Heart right ventricle (tissue), 16 donors: Measurements from ENCODE around the gene CYB561D1. TPM values are rescaled to one million over a fixed set of nuclear protein-coding genes. Genes with fewer than 3 reads are reported as not detected.

Experiments
- ATAC-seq, 8 donors: fragments of 200-7000 bp; cut with Tn5 transposase; one replicate each; pipeline ENCODE4 v1.9.1; 2020; ENCODE audit warnings: mild to moderate bottlenecking in 8 of 8, moderate library complexity in 8 of 8, moderate number of reproducible peaks in 1 of 8
- DNase-seq, 2 donors: peaks; one replicate each; pipeline ENCODE4 v3.0.0-alpha.2; 2020
- H3K27ac ChIP-seq, 10 donors: fragments of 200-600 bp; sonication (generic) in 2 of 10; one replicate each; pipeline versions ENCODE4 v1.5.0 to v1.8.0; 2020 to 2022; ENCODE audit warnings: mild to moderate bottlenecking in 3 of 10
- H3K27me3 ChIP-seq, 7 donors: fragments of 200-600 bp; one replicate each; pipeline ENCODE4 v1.8.0; 2021 to 2022; ENCODE audit warnings: mild to moderate bottlenecking in 2 of 7
- H3K36me3 ChIP-seq, 9 donors: fragments of 200-600 bp; sonication (generic) in 1 of 9; one replicate each; pipeline versions ENCODE4 v1.5.0 to v1.8.0; 2020 to 2022; ENCODE audit warnings: mild to moderate bottlenecking in 2 of 9
- H3K4me1 ChIP-seq, 9 donors: fragments of 200-600 bp; sonication (generic) in 1 of 9; one replicate each; pipeline versions ENCODE4 v1.5.0 to v1.8.0; 2020 to 2022; ENCODE audit warnings: mild to moderate bottlenecking in 4 of 9
- H3K4me3 ChIP-seq, 10 donors: fragments of 200-600 bp; sonication (generic) in 2 of 10; one replicate each; pipeline versions ENCODE4 v1.5.0 to v1.8.0; 2020 to 2022; ENCODE audit warnings: mild to moderate bottlenecking in 7 of 10, moderate library complexity in 2 of 10
- H3K9me3 ChIP-seq, 11 donors: fragments of 200-600 bp in 10 of 11; sonication (generic) in 2 of 11; one replicate each; pipeline versions ENCODE4 v1.5.0 to v1.8.0; 2013 to 2022; ENCODE audit warnings: mild to moderate bottlenecking in 2 of 11, control low read depth in 1 of 11, moderate library complexity in 1 of 11
- WGBS, 2 donors: extraction: QIAGEN DNeasy Blood & Tissue Kit; methylation state at CpG; one replicate each; pipeline ENCODE4 v1.1.7; 2013; ENCODE audit warnings: inconsistent platforms in 1 of 2; 5-methylcytosine and 5-hydroxymethylcytosine counted together
- intact Hi-C, 10 donors: fragments of 100-400 bp; cut with DNase I; formaldehyde crosslinking; loops; one replicate each; pipeline versions ENCODE4 v1.11.1 to v1.14.2; 2022
- polyA plus RNA-seq, 2 donors: library from polyadenylated mRNA; stranded (reverse); fragments of 200-250 nt; gene quantifications; one replicate each; pipeline ENCODE4 v1.2.3, GENCODE V29; 2013
- total RNA-seq, 10 donors: library from RNA; stranded (reverse); fragmentation: NEBNext Ultra II Directional in 3 of 10; extraction: Animal tissue kit (Norgen Biotek cat#: 25700) in 3 of 10; gene quantifications; one replicate each; pipeline versions ENCODE4 v1.2.1 to v1.2.4, GENCODE V29; 2021 to 2023
- TF ChIP-seq, protein P1 (sequence below), 9 donors: fragments of 200-600 bp; sonication (generic) in 2 of 9; IDR thresholded peaks; one replicate each; pipeline versions ENCODE4 v1.5.0 to v1.8.0; 2021 to 2022; ENCODE audit warnings: antibody characterized with exemption in 9 of 9, mild to moderate bottlenecking in 5 of 9, moderate library complexity in 1 of 9
- donor health status: Arrhythmogenic right ventricular cardiomyopathy.
- donor health status: ischemic (EF 13 %, LVEDD 7.1; RV severe dilation, severe dysfunction).
- donor health status: healthy with polysubstance abuse.
- donor health status: DM: no; HTN: yes; CAD: no.
- donor health status: DM: no; HTN: no; CAD: no.
- donor health status: ischemic (EF 25% LVEDD 6.9; RV normal size, moderate dysfunction).
- donor health status: ischemic (EF 25% LVEDD 5.7; RV mildly dilated, moderate dysfunction).
- donor health status: healthy.
- donor health status: DM: yes; HTN: yes; CAD: no.
- donor health status: Ischemic cardiomyopathy.
- donor health status: ischemic (EF 35%, LVEDD 5.7; RV mildly dilated, moderate dysfunction).
- donor health status: nonischemic (EF 11% LVEDD 7.7; RV severe dilation, severe dysfunction).
- donor health status: DM: yes; HTN: yes; CAD: no.
- donor health status: PGD.
- donor health status: ischemic (EF 29% LVEDD 5.4; RV normal size, mild dysfunction).
- donor health status: nonischemic (EF 23%, LVEDD 6.1; RV moderate dilation, normal function).

Gene CYB561D1
- total and polyA plus RNA-seq, 12 donors, result 3.0 to 7.6 (median 4.5) TPM

DNA sequence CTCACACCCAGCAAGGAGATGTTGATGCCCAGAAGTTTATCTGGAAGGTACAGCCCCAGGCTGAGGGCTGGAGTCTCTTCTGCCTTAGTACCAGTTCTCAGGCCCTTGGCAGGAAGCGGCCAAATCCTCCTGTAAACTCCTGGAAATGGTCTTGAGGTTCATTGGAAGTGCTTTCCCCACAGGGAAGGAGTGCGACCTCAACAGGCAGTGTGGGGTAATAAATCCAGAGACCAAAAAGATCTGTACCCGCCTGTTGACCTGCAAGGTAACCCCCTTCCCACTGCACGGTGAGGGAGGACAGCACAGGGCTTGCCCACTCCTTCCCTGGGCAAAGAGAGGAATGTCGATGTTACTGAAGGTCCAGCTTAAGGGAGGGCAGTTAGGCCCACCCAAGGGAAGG lies 5.7 kb upstream of the CYB561D1 start:
- ATAC-seq, result no peak
- no peak for DNase-seq
- H3K36me3 ChIP-seq, result peaks cover 0 to 36% (median 0%) of the 10 kb centered on the region in 9 donors
- WGBS, 2 donors, result 77 to 82% methylated on average over 5 of the region's 5 CpGs
- peaks cover 0 to under 1% (median 0%) of the 10 kb centered on the region in 7 donors for H3K27me3 ChIP-seq
- H3K4me3 ChIP-seq, result no peak overlapping the region
- H3K9me3 ChIP-seq, result no peaks in the 10 kb centered on the region
- intact Hi-C loops, result loop anchor here in 1 of 10 donors (10.0 kb wide), 1 partner anchor 63 kb away; the partner anchor contains the start of gene PSMA5
- TF ChIP-seq, protein P1, sequence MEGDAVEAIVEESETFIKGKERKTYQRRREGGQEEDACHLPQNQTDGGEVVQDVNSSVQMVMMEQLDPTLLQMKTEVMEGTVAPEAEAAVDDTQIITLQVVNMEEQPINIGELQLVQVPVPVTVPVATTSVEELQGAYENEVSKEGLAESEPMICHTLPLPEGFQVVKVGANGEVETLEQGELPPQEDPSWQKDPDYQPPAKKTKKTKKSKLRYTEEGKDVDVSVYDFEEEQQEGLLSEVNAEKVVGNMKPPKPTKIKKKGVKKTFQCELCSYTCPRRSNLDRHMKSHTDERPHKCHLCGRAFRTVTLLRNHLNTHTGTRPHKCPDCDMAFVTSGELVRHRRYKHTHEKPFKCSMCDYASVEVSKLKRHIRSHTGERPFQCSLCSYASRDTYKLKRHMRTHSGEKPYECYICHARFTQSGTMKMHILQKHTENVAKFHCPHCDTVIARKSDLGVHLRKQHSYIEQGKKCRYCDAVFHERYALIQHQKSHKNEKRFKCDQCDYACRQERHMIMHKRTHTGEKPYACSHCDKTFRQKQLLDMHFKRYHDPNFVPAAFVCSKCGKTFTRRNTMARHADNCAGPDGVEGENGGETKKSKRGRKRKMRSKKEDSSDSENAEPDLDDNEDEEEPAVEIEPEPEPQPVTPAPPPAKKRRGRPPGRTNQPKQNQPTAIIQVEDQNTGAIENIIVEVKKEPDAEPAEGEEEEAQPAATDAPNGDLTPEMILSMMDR (IDR thresholded peaks at IDR 0.05), result no peak
- no peak overlapping the region for H3K27ac ChIP-seq
- peaks cover 5 to 27% (median 17%) of the 10 kb centered on the region in 9 donors for H3K4me1 ChIP-seq

DNA sequence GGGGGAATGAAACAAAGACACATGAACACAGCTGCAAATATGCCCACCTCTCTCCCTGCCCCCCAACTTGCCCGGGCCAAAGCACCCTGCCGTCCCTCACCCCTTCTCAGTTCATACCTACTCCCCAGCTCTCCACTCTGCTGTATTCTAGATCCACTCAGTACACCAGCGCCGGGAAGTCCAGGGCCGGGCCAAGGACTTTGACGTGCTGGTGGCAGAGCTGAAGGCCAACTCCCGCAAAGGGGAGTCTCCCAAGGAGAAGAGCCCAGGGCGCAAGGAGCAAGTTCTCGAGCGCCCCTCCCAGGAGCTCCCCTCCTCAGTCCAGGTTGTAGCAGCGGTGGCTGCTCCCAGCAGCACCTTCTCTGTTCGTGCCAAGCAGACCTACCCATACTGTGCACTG lies 5.2 kb upstream of the CYB561D1 start:
- ATAC-seq (no peak), DNase-seq (no peak)
- TF ChIP-seq, protein P1 (IDR thresholded peaks at IDR 0.05), result no peak
- H3K9me3 ChIP-seq, result no peaks in the 10 kb centered on the region
- H3K36me3 ChIP-seq, result peaks cover 0 to 36% (median 0%) of the 10 kb centered on the region in 9 donors
- peaks cover 2 to 28% (median 18%) of the 10 kb centered on the region in 9 donors for H3K4me1 ChIP-seq
- H3K27me3 ChIP-seq, result no peaks in the 10 kb centered on the region
- intact Hi-C loops, result loop anchor here in 1 of 10 donors (10.0 kb wide), 1 partner anchor 64 kb away; the partner anchor contains the start of gene PSMA5
- 92 to 93% methylated on average over 12 of the region's 12 CpGs for WGBS, 2 donors
- no peak overlapping the region for H3K4me3 ChIP-seq
- no peak overlapping the region for H3K27ac ChIP-seq

DNA sequence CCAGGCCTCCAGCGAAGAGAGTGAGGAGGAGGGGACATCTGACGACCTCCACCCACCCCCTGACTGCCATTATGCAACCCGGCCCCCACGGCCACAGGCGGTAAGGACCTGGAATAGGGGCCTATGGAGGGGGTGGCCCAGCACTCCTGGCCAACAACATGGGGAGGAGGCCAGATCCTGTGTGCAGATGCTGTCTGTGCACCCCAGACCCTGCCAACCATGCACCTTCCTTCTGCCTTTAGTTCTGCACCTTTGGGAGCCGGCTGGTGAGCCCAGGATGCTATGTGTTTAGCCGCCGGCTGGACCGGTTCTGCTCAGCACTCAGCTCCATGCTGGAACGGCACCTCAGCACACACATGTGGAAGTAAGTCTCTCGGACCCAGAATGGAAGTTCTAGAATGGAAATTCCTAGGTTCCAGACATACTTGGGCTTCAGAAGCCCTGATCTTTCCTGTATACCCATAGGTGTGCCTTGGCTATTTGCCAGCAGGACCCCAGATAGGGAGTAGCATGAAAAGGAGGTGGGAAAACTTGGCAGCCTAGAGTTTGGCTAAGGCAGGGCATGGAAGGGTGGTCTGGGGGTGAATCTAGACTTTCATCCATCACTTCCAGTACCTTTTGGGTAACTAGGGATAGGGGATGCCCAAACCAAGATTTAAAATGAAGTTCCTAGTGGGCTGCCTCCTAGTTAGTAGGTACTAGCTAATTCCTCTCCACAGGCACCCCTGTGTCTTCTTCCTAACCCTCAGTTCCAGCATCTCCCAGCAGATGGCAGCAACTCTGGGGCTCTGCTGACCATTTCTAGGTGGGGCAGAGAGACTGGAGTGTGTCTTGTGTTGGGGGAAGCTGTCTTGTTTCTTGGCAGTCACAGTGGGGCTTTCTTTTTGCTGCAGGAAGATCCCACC lies 3.6 kb upstream of the CYB561D1 start:
- Histone ChIP-seq H3K36me3 (peaks cover 0 to 36% (median 0%) of the 10 kb centered on the region in 9 donors), H3K27ac (peak overlapping the region in 4 of 10 donors; percentile 3 to 45 (median 26)), H3K9me3 (no peaks in the 10 kb centered on the region), H3K27me3 (no peaks in the 10 kb centered on the region), H3K4me1 (peaks cover 0 to 29% (median 21%) of the 10 kb centered on the region in 9 donors), H3K4me3 (no peak overlapping the region)
- intact Hi-C loops, result loop anchor here in 5 of 10 donors (2.0 kb wide), 2 partner anchors 41 to 43 kb away; no protein-coding TSS in a partner anchor
- peak in 7 of 8 donors; percentile 6 to 58 (median 44) for ATAC-seq
- DNase-seq, result peak; percentile 48 to 74
- TF ChIP-seq, protein P1 (IDR thresholded peaks at IDR 0.05), result peak; percentile 73 to 88 (median 83)
- WGBS, 2 donors, result 86 to 88% methylated on average over 11 of the region's 11 CpGs

DNA sequence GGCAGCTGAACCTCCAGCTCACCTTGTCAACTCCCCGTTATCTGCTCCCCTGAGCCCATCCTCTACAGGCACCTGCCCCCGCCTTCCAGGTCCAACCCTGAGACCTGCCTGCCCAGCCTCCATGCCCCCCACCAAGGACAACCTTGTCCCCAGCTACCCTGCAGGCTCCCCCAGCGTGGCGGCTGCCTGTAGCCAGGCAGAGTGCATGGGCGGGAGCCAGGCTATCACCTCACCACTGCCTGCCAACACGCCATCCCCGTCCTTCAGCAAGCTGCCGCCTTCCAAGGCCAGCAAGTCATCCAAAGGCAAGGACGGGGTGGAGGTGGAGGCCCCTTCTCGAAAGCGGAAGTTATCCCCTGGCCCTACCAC lies 3.0 kb upstream of the CYB561D1 start:
- peak overlapping the region in 4 of 10 donors; percentile 3 to 45 (median 26) for H3K27ac ChIP-seq
- peaks cover 0 to 41% (median 4%) of the 10 kb centered on the region in 9 donors for H3K36me3 ChIP-seq
- 71 to 73% methylated on average over 11 of the region's 11 CpGs for WGBS, 2 donors
- H3K4me3 ChIP-seq, result no peak overlapping the region
- H3K9me3 ChIP-seq, result no peaks in the 10 kb centered on the region
- peaks cover 0 to 29% (median 21%) of the 10 kb centered on the region in 9 donors for H3K4me1 ChIP-seq
- TF ChIP-seq, protein P1 (IDR thresholded peaks at IDR 0.05), result no peak
- intact Hi-C loops, result loop anchor here in 5 of 10 donors (2.0 kb wide), 2 partner anchors 40 to 42 kb away; no protein-coding TSS in a partner anchor
- ATAC-seq, result peak in 2 of 8 donors; percentile 10 to 13
- peak in 1 of 2 donors; percentile 28 for DNase-seq
- H3K27me3 ChIP-seq, result no peaks in the 10 kb centered on the region
